NCI-H128 (cell line): ENCODE data around the gene ACBD6.

Experiments
- DNase-seq: peaks from one replicate; lab custom pipeline; 2025; ENCODE audit not compliant: unreplicated experiment; lab: John Stamatoyannopoulos, UW

ACBD6 gene

DNA sequence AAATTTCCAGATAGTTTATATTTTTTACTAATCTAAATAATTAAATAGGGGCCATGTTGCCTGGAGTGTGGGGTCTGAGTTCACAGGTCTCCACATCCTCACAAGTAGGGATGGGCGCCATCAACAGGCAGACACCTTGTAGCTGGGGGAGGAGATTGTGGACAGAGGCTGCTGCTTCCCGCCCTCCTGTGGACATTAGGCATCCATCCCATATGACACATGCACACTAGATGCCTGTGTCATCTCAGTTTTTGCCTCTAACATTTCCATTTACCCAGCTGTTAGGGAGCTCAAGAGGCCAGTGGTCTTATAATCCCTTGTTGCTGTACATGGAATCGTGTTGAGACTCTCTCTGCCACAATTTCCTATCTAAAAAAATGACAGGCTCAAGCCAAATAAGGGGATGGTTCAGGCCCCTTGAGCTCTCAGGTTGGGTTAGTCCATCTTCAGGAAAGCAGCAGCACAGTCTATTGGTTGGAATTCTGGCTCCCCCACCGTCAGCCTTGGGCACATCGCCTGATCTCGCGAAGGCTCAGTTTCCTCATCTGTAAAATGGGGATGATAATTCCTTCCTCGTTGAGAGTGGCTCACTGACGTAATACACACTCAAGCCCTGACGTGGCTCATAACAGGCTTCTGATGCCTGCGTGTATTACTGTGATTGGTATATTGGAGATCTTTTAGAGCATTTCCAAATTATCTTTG lies 258.7 kb downstream of the ACBD6 start:
- no peak for DNase-seq

DNA sequence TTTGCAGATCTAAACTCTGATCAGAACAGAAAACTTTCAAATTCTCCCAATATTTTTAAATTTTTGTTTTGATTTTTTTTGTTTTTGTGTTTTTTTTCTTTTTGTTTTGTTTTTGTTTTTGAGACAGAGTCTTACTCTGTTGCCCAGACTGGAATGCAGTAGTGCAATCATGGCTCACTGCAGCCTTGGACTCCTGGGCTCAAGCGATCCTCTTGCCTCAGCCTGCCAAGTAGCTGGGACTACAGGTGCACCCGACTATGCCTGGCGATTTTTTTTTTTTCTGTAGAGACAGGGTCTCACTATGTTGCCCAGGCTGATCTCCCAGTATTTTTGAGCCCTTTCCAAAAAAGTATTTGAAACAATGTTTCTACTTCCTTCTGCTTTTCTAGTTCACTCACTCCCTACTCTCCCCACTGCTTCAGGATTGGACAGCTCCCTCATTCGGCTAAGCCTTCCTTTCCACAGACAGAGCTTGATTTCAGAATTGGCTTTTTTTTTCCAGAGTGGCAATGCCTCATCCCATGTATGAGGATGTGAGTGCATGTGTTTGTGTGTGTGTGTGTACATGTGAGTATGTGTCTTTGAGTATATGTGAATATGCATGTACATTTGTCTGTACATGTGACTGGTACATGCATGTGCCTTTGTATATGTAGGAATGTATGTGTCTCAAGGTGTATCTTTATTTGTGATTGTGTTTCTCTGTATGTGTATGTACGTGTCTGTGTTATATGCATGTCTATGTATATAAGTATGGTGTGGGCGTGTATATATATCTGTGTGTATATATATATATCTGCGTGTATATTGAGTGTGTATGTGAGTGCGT lies 260.4 kb downstream of the ACBD6 start:
- no peak for DNase-seq

DNA sequence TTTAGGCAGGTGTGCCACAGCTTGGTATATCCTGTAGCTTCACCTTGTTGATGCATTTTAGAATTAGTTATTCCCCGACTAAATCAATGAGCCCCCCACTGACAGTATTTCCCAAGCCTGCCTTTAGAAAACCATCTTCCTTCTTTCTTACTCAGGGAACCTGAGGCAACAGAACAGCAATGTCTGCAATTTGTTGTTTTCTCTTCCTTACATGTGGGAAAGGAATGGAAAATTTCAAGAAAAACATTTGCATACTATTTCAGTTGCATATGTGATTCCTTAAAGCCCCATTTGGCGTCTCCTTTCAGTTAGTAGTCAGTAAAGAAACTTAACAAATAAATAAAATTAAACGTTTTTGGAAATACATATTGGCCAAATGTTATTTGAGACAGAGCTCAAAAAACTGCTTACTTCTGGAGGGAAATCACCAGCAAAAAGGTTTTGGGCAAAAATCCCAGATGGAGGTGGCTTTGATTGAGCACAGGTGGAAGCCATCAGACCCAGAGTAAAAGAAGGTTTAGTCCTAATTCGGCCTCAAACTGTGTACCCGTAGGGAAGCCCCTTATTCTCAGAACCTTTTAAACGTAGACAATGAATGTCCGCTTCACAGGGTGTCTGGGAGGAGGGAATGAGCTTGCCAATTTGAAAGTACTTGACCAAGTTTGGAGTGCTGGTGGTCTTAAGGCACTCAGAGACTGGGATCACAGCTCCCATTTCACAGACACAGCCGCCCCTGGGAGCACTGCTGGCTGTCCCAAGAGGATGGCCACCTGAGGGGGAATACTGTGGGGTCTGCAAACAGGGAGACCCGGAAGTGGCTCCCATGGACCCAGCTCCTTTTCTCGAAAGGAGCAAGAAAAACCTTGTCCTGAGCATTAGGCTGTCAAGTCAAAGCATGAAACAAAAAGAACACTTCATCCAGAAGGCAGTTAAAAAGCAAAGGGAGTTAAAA lies 263.0 kb downstream of the ACBD6 start:
- DNase-seq, result no peak

DNA sequence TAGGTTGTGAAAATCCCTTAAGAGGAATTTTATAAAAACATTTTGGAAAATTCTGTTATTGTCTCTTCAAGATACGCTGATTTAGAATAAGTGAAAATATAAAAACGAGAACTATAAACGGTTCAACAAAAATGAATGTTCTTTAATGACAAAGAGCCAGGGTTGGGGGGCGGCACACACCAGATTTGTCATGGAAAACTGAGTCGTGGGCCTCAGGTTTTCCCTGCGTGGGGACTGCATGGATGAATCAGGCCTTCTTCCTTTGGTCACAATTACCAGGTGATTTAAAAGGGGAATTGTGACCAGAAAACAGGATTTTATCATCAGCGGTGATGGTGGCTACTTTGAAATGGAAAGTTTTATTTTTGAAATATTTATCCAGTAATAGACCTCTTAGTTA lies 263.7 kb downstream of the ACBD6 start:
- DNase-seq, result no peak
